GM19023 (cell line): ENCODE results near the gene SOCS6.
"Not testable (repeated sequence)": the region's sequence is repeated elsewhere in the genome, so short reads cannot be mapped to it uniquely, and the experiment has no call there.

ENCODE experiments used
- ATAC-seq: cut with Tn5 transposase; IDR thresholded peaks from one replicate; pipeline ENCODE4 v1.9.1; 2021; ENCODE audit warnings: mild to moderate bottlenecking, moderate library complexity; ENCODE audit not compliant: unreplicated experiment

Gene SOCS6, protein sequence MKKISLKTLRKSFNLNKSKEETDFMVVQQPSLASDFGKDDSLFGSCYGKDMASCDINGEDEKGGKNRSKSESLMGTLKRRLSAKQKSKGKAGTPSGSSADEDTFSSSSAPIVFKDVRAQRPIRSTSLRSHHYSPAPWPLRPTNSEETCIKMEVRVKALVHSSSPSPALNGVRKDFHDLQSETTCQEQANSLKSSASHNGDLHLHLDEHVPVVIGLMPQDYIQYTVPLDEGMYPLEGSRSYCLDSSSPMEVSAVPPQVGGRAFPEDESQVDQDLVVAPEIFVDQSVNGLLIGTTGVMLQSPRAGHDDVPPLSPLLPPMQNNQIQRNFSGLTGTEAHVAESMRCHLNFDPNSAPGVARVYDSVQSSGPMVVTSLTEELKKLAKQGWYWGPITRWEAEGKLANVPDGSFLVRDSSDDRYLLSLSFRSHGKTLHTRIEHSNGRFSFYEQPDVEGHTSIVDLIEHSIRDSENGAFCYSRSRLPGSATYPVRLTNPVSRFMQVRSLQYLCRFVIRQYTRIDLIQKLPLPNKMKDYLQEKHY

DNA sequence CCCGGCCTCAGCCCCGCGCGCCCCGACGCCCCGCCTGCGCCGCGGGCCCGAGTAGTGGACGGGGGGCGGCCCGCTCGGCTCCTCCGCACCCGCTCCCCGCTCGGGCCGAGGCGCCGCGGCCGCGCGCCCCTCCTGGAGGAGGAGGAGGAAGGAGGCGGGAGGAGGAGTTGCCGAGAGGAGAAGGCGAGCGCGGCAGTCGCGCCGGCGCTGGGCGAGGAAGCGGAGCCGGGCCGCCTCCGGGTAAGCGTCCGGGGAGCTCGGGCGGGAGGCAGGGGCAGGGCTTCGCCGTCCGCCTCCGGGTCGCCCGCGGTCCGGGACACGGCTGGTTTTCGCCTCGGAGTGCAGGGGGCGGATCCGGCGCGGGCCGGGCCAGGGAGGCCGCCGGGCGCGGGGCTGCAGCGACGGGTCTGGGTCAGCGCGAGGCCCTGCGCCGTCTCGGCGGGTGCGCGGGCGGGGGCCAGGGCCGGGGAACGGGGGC lies at the start of gene SOCS6:
TSS of gene SOCS6 (plus strand) at position 195 of the 478 bp plus-strand sequence. CDS start 35,624 bp downstream, outside the sequence.
- ATAC-seq, result peak; percentile 66

DNA sequence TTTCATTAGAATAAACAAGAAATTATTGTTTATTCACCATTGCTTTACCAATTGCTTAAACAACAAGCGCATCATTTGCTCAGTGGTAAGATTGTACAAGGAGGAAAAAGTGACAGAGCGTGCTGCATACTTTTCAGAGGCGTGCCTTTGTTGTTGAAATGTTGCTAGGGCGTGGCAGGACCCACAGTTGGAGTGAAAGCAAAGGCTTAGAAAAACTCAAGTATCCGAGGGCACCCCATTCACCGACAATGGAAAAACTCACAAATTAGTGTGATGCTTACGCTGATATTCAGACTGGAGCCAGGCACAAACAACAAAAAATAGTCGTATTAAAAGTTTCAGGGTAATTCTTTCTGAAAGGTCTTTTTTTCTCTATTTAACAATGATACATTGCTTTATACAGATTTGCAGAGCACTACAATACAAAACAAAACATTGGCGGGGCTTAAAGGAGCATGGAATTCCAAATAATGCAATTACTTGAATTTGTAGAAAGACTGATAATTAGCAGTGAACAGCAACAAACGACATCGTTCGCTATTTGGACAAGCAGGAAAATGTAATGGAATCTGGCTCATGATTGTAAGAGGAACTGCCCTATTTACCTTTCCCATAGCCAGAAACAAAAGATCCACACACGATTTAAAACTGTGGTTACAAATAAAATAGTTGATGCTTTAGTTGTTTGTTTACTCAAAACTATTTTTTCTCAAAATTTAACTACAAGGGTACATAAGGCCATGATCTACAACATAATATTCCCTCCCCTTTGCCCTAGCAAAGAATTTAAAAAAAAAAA lies 45.5 kb upstream of the SOCS6 start:
- no peak for ATAC-seq

DNA sequence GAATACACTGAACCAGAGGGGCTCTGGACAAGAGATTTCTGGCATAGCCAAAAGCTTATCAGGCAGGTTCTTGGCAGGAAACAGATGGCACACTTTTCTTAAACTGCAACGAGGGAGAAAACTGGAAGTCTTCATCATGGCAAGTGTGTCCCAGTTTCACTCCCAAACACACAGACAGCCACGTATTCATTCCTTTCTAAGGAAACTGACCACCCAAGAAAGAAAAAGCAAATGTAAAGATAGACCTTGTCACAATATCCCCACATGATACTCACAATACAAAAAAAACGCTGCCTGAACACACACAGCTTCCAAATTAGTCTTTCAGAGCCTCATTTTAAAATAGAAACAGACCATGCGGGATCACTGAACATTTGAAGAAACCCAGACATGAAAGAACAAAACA lies 42.8 kb upstream of the SOCS6 start:
- ATAC-seq, result no peak

DNA sequence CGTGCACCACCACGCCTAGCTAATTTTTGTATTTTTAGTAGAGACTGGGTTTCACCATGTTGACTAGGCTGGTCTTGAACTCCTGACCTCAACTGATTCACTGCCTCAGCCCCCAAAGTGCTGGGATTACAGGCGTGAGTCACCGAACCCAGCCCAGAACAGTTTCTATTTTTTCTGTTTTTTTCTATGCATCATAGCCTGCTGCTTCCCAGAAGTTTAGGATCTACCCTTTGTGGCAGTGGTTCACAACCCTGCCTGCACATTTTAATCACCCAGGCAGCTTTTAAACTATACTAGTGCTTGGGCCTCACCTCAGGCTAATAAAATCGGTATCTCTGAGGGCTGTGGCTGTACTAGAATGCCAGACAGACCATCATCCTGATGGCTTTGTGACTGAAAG lies 39.7 kb upstream of the SOCS6 start:
- ATAC-seq, result no peak

DNA sequence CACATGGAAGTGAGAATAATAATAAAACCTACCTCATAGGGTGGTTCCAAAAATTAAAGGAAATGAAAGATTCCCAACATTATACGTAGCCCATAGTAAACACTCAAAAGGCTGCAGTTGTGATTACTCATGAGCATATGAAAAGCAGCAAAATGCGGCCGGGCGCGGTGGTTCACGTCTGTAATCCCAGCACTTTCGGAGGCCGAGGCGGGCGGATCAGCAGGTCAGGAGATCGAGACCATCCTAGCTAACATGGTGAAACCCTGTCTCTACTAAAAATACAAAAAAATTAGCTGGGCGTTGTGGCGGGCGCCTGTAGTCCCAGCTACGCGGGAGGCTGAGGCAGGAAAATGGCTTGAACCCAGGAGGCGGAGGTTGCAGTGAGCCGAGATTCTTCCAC lies 39.0 kb upstream of the SOCS6 start:
- ATAC-seq, result not testable (repeated sequence)

DNA sequence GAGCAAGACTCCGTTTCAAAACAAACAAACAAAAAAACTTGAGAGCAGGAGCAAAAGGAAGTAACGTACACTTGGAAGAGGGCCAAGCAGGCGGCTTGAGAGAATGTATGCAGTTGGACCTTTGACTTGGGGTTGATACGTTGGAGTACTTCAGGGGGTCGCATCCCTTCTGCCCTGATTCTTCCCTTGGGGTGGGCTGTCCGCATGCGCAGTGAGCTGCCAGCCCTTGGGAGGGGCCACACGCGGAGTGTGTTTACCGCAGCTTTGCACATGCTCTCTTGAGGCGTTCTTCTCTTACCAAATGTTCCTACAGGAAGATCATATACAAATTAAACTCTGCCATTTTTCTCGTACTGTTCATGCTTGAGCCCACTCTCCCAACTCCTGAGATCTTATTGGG lies 38.1 kb upstream of the SOCS6 start:
- no peak for ATAC-seq

DNA sequence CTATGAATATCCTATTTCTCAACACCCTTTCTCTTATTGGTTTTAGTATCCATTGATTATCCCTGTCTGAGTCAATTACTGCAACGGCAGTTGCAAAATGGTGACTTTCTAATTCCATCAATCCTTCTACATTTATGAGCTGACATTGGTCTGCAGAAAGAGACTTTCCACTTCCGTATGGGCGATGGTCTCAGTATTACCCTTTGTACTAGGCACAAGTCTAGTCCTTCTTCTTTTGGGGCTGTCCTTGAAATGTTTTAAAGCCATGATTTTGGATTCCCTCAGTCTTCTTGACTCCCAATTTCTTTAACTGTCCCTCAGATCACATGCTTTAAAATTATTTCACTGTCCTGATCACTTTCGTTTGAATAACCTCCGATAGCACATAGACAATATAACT lies 32.7 kb upstream of the SOCS6 start:
- ATAC-seq, result no peak

DNA sequence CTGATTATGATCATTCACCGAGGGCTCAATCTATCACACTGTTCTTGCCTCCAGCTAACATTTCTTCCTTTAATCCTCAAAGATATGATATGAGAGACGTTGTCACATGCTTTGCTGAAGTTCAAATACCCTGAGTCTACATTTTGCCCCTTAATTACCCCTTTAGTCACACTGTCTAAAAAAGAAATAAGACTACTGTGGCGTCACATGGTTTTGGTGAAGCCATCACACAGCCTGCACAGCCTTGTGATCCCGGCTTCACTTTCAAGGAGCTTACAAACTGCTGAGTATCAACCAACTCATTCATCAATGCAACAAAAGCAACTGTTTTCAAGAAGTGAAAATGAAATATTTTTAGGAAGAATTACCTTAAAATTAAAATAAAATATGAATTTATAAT lies 31.9 kb upstream of the SOCS6 start:
- no peak for ATAC-seq

DNA sequence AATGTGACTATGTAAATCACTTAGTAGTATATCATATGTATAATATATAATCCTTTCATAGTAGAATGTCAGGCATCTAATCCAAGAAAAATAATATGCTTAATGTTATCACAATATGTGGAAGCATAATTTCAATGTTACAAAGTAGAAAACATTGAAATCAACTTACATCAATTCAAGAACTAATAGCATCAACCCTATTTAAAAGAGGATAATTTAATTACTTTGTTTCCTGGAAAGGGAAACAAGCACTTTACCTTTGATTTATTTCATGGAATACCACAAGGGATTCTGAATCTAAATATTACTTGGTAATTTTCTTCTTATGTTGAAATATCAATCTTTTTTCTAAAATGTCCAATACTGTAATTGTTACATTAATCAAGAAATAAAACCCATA lies 30.6 kb upstream of the SOCS6 start:
- no peak for ATAC-seq

DNA sequence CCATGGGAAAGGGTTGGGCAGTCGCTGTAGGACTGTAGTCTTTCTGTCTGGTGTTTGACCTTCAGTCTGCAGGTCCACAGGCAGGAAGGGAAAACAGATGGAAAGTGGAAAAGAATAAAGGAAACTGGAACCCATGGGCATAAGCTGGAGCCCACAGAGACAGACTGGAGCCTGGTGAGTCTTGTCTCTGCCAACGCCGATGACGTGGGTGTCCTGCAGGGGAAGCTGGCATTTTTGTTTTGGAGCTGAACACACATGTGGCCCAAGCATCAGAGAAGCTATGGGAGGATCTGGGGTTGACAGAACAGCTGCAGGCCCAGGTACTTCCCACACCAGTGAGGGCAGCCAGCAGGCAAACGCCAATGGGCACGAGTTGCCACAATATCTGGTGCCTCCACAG lies 28.2 kb upstream of the SOCS6 start:
- no peak for ATAC-seq

DNA sequence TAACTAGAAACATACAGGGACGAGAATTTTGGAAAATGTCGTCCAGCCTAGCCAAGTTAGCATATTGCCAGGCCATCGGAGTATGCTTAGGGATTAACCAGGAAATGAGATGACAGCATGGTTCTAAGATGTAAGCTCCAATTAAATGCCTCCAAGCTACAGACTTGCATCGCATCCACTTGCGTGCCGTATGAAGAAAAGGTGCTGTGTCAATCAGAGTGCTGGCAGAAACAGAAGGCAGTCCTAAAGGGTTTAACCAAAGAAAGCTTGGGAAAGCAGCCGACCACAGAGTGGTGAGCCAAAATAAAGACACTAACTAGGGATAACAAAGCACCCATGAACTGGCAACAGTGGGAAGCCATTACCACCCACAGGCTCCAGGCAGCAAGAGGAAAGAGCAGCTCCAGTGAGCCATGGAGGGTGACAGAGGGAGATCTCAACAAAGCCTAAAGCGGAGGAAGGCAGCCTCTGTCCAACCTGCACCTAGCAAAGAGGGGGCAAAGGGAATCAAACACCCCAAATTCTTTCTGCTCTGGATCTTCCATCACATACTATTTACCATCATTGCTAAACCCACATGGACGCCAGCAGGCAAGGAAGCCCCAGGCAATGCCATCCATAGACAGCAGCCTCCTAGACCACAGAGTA lies 27.6 kb upstream of the SOCS6 start:
- no peak for ATAC-seq

DNA sequence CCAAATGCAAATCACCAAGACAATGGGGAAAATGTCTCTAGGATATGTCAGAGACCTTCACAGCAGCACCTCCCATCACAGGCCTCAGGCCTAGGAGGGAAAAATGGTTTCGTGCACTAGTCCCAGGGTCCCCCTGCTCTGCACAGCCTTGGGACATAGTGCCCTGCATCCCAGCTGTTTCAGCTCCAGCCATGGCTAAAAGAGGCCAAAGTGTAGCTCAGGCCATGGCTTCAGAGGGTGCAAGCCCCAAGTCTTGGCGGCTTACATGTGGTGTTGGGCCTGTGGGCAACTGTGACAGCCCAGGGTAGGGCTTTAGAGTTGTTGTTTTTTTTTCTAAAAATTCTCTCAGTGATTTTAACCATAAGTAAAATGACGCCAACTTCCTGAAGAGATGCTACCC lies 25.5 kb upstream of the SOCS6 start:
- ATAC-seq, result no peak

DNA sequence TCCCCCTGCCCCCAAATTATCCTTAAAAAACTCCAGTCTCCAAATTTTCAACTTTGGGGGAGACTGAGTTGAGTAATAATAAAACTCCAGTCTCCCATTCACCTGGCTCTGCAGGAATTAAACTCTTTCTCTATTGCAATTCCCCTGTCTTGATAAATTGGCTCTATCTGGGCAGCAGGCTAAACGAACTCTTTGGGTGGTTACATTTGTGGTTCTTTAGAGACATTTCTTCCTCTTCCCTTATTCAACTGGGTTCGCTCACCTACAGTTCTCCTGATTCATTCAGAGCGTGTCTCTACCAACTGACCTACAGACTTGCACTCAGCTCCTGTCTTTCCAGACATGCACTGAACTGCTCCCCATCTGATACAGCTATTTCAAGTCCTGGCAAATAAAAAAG lies 17.1 kb upstream of the SOCS6 start:
- ATAC-seq, result no peak

DNA sequence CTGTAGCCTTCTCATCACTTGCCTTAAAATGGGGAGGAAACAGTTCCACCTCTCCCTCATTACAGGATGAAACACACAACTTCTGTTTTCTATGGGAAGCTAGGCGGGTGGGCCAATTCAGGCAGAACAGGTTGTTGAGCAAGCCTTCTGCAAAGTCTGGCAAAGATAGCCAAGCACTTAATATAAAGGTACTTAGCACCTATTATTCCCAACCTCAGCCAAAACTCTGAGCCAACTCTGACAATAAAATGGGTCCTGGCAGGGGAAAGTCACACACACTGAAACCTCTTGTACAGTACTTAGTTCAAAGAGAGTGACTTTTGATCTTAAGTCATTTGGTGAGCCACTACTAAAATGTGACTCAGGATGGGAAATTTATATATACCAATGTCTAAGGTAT lies 15.8 kb upstream of the SOCS6 start:
- ATAC-seq, result no peak

DNA sequence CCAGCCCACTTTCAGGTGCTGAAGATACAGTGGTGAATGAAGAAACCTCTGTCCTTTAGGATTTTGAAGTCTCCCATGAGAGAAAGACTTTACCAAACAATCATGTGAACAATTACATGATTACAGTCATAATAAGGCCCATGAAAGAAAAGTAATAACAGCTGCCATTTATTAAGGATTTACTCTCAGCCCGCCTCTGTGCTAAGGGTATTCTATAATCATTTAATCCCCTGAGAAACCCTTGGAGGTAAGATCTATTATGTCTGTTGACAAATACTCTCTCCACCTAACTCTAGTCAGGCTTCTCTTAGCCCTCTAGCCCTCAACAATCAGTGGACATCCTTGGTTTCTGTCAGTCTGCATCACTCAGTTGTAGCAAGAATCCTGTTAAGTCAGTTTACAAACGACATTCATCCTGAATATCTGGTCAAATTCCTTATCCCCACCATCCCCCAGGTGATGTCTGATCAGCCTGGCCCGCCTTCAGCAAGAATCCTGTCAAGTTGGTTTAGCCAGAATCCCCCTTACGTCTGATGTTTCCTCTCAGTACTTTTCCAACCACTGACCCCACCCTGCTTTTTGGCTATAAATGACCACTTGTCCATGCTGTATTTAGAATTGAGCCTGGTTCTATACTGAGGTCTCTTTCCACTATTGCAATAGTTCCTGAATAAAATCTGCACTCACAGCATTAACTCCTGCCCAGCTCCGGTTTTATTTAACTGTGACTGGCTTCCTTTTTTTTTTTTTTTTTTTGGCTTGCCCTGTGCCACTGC lies 12.2 kb upstream of the SOCS6 start:
- no peak for ATAC-seq

DNA sequence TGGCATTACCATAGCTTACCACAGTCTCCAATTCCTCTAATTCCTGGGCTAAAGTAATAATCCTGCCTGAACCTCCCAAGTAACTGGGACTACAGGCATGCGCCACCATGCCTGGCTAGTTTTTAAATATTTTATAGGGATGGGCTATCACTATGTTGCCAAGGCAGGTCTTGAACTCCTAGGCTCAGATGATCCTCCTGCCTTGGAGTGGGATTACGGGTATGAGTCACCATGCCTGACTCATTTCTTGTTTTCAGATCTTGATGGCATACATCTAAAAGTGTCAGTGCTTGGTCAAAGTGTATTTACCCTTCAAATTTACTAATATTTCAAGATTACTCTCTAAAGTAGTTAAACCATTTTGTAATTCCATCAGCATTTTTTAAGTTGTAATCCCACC lies 9.4 kb upstream of the SOCS6 start:
- ATAC-seq, result no peak

DNA sequence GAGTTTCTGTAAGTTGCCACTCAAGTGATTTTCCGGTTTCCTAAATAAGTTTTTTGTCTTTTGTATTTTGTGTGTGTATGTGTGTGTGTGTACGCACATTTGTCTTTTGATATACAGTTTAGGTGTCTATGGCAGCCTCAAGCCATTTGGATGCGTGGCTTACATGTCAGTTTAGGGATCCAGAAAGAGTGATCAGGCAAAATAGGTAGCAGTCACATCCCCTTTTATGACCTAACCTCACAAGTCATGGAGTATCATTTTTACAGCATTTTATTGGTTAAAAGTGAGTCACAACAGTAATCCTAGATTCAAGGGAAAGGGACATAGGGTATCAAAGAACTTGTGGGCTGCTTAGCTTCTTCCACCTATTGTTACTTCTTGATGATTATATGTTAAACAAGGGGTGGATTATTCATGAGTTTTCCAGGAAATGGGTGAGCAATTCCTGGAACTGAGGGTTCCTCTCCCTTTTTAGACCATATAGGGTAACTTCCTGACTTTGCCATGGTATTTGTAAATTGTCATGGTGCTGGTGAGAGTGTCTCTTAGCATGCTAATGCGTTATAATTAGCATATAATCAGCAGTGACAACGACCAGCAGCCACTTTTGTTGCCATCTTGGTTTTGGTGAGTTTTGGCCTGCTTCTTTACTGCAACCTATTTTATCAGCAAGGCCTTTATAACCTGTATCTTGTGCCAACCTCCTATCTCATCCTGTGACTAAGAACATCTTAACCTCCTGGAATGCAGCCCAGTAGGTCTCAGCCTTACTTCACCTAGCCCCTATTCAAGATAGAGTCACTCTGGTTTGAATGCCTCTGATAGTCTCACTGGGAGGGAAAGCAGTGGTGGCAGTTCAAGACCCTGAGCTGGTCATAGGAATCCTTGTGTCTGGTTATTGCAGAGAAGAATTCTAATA lies 8.6 kb upstream of the SOCS6 start:
- no peak for ATAC-seq

DNA sequence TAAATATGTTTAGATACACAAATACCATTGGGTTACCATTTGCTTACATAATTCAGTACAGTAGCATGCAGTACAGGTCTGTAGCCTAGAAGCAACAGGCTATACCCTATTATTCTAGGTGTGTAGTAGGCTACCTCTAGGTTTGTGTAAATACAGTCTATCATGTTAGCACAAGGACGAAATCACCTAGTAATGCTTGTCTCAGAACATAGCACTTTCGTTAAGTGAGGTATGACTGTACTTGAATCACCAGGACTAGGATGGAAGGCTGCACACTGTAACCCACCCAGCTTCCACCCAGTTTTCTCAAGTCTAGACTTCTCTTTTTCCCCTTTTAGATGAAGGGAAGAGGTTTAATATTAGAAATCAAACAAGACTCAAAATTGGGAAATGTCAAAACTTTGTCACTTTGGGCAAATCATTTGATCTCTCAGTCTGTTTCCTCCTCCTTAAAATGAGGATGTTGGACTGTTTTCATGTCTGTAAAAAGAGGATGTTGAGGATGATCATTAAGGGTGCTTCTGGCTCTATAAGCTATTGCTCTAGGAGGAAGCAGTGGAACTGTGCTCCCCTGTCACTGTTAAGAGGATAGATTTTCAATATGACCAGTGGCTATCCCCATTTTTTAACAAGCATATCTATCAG lies 3.7 kb upstream of the SOCS6 start:
- no peak for ATAC-seq

DNA sequence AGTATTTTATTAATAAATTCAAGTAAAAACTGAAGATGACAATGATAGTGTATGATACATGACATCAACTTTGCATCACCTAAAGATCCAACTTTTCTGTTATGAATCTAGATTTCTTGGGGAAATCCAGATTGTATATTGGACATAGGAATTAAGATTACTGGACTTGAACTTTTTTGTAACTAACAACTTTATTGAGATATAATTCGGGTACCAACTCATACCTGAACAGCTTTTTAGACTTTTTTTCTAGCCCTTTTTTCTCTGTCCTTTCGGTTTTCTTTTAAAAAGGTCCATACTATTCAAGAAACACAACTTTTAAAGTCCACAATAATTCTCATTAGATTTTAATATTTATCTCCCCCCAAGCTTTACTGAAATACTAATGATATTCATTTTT lies 1.1 kb upstream of the SOCS6 start:
- ATAC-seq, result no peak
